ENCODE measurements around the gene NR2F1-AS1. TPM values are rescaled to one million over a fixed set of nuclear protein-coding genes. Genes with fewer than 3 reads are reported as not detected.

Gene NR2F1-AS1
- total RNA-seq, 2 experiments from 2014 or later = not detected

GRCh38 chr5:93591323-93591945 is 10.4 kb upstream of the NR2F1-AS1 start:
- Mint-ChIP-seq H3K9me3 (peaks cover 3% of the 10 kb centered on the region), H3K27me3 (peaks cover 93% of the 10 kb centered on the region), H3K4me3 (no peak overlapping the region), H3K36me3 (ENCODE audit: low read depth) (peaks cover 28% of the 10 kb centered on the region), H3K27ac (no peak overlapping the region), H3K4me1 (peaks cover 17% of the 10 kb centered on the region)
- DNase-seq = no peak
- ChIA-PET POLR2A (interaction anchor here (0.6 kb wide), 1 partner anchor 21 kb away, joined by 3 read pairs; no protein-coding TSS in a partner anchor), CTCF (no interaction called here)

GRCh38 chr5:93590493-93590892 is 9.5 kb upstream of the NR2F1-AS1 start:
- CTCF ChIA-PET = no interaction called here

GRCh38 chr5:93589829-93590215 is 8.8 kb upstream of the NR2F1-AS1 start:
- DNase-seq = no peak
- CTCF ChIA-PET = no interaction called here
- H3K27me3 Mint-ChIP-seq = peaks cover 88% of the 10 kb centered on the region
- H3K4me3 Mint-ChIP-seq = no peak overlapping the region
- H3K27ac Mint-ChIP-seq = no peak overlapping the region
- no peaks in the 10 kb centered on the region for H3K9me3 Mint-ChIP-seq
- POLR2A ChIA-PET = interaction anchor here (1.2 kb wide), 1 partner anchor 16 kb away, joined by 3 read pairs; no protein-coding TSS in a partner anchor
- peaks cover 20% of the 10 kb centered on the region for H3K4me1 Mint-ChIP-seq
- H3K36me3 Mint-ChIP-seq (ENCODE audit: low read depth) = peaks cover 19% of the 10 kb centered on the region

More at GRCh38 chr5:93590493-93590892, 9.5 kb upstream of the NR2F1-AS1 start:
- peaks cover 92% of the 10 kb centered on the region for H3K27me3 Mint-ChIP-seq
- H3K4me1 Mint-ChIP-seq = peaks cover 20% of the 10 kb centered on the region
- DNase-seq = no peak
- no peak overlapping the region for H3K4me3 Mint-ChIP-seq
- no peak overlapping the region for H3K27ac Mint-ChIP-seq
- H3K36me3 Mint-ChIP-seq (ENCODE audit: low read depth) = peaks cover 23% of the 10 kb centered on the region
- no peaks in the 10 kb centered on the region for H3K9me3 Mint-ChIP-seq
- POLR2A ChIA-PET = interaction anchor here (1.2 kb wide), 1 partner anchor 16 kb away, joined by 3 read pairs; no protein-coding TSS in a partner anchor

GRCh38 chr5:93589152-93589828 is 8.3 kb upstream of the NR2F1-AS1 start:
- Mint-ChIP-seq H3K27me3 (peaks cover 83% of the 10 kb centered on the region), H3K4me3 (no peak overlapping the region), H3K36me3 (ENCODE audit: low read depth) (peaks cover 16% of the 10 kb centered on the region), H3K4me1 (peaks cover 20% of the 10 kb centered on the region), H3K9me3 (no peaks in the 10 kb centered on the region), H3K27ac (no peak overlapping the region)
- no peak for DNase-seq
- POLR2A ChIA-PET = interaction anchor here (1.2 kb wide), 1 partner anchor 17 kb away, joined by 3 read pairs; no protein-coding TSS in a partner anchor
- CTCF ChIA-PET = interaction anchor here (1.0 kb wide), 1 partner anchor 211 kb away, joined by 3 read pairs; no protein-coding TSS in a partner anchor

GRCh38 chr5:93588352-93589151 is 7.5 kb upstream of the NR2F1-AS1 start:
- peak overlapping the region; percentile 49 for H3K4me3 Mint-ChIP-seq
- peaks cover 22% of the 10 kb centered on the region for H3K4me1 Mint-ChIP-seq
- H3K27ac Mint-ChIP-seq = peak overlapping the region; percentile 31
- POLR2A ChIA-PET = no interaction called here
- no peaks in the 10 kb centered on the region for H3K9me3 Mint-ChIP-seq
- peaks cover 16% of the 10 kb centered on the region for H3K36me3 Mint-ChIP-seq (ENCODE audit: low read depth)
- H3K27me3 Mint-ChIP-seq = peaks cover 77% of the 10 kb centered on the region
- no peak for DNase-seq
- CTCF ChIA-PET = interaction anchor here (1.0 kb wide), 1 partner anchor 212 kb away, joined by 3 read pairs; no protein-coding TSS in a partner anchor

GRCh38 chr5:93587597-93588351 is 6.8 kb upstream of the NR2F1-AS1 start:
- peaks cover 13% of the 10 kb centered on the region for H3K36me3 Mint-ChIP-seq (ENCODE audit: low read depth)
- peak overlapping the region; percentile 16 for H3K4me3 Mint-ChIP-seq
- peak overlapping the region; percentile 58 for H3K27ac Mint-ChIP-seq
- ChIA-PET CTCF (interaction anchor here (1.0 to 1.2 kb wide), 2 partner anchors 8 to 213 kb away, joined by 3 to 4 read pairs; no protein-coding TSS in a partner anchor), POLR2A (interaction anchor here (1.1 kb wide), 1 partner anchor 8 kb away, joined by 3 read pairs; no protein-coding TSS in a partner anchor)
- peaks cover 23% of the 10 kb centered on the region for H3K4me1 Mint-ChIP-seq
- peaks cover 69% of the 10 kb centered on the region for H3K27me3 Mint-ChIP-seq
- no peaks in the 10 kb centered on the region for H3K9me3 Mint-ChIP-seq
- DNase-seq = no peak

GRCh38 chr5:93586736-93587596 is 5.9 kb upstream of the NR2F1-AS1 start:
- H3K9me3 Mint-ChIP-seq = no peaks in the 10 kb centered on the region
- H3K27ac Mint-ChIP-seq = peak overlapping the region; percentile 58
- no peak overlapping the region for H3K4me3 Mint-ChIP-seq

GRCh38 chr5:93585767-93586385 is 4.9 kb upstream of the NR2F1-AS1 start:
- peaks cover 13% of the 10 kb centered on the region for H3K36me3 Mint-ChIP-seq (ENCODE audit: low read depth)
- peak overlapping the region; percentile 66 for H3K4me3 Mint-ChIP-seq
- no peak overlapping the region for H3K27ac Mint-ChIP-seq
- ChIA-PET CTCF (interaction anchor here (0.6 kb wide), 1 partner anchor 22 kb away, joined by 3 read pairs; no protein-coding TSS in a partner anchor), POLR2A (interaction anchor here (1.0 kb wide), 1 partner anchor 15 kb away, joined by 3 read pairs; no protein-coding TSS in a partner anchor)
- no peak for DNase-seq
- H3K9me3 Mint-ChIP-seq = no peaks in the 10 kb centered on the region
- H3K4me1 Mint-ChIP-seq = peaks cover 24% of the 10 kb centered on the region
- H3K27me3 Mint-ChIP-seq = peaks cover 53% of the 10 kb centered on the region

More at GRCh38 chr5:93586736-93587596, 5.9 kb upstream of the NR2F1-AS1 start:
- H3K36me3 Mint-ChIP-seq (ENCODE audit: low read depth) = peaks cover 13% of the 10 kb centered on the region
- ChIA-PET CTCF (interaction anchor here (0.6 to 1.2 kb wide), 5 partner anchors 8 to 1261 kb away, joined by 3 to 5 read pairs (median 3); no protein-coding TSS in a partner anchor), POLR2A (interaction anchor here (0.7 to 1.1 kb wide), 3 partner anchors 9 to 89 kb away, joined by 3 read pairs; no protein-coding TSS in a partner anchor)
- peaks cover 63% of the 10 kb centered on the region for H3K27me3 Mint-ChIP-seq
- peaks cover 23% of the 10 kb centered on the region for H3K4me1 Mint-ChIP-seq
- DNase-seq = no peak

- Mint-ChIP-seq H3K27ac (no peak overlapping the region), H3K36me3 (ENCODE audit: low read depth) (peaks cover 13% of the 10 kb centered on the region), H3K9me3 (no peaks in the 10 kb centered on the region), H3K27me3 (peaks cover 54% of the 10 kb centered on the region), H3K4me1 (peaks cover 31% of the 10 kb centered on the region), H3K4me3 (peak overlapping the region; percentile 66)
- CTCF ChIA-PET = no interaction called here
- no peak for DNase-seq
- POLR2A ChIA-PET = no interaction called here
Measured at GRCh38 chr5:93585041-93585766, 4.2 kb upstream of the NR2F1-AS1 start.

GRCh38 chr5:93584596-93585040 is 3.6 kb upstream of the NR2F1-AS1 start:
- H3K4me3 Mint-ChIP-seq = no peak overlapping the region
- H3K4me1 Mint-ChIP-seq = peaks cover 35% of the 10 kb centered on the region
- peaks cover 13% of the 10 kb centered on the region for H3K36me3 Mint-ChIP-seq (ENCODE audit: low read depth)
- CTCF ChIA-PET = no interaction called here
- no peak for DNase-seq
- POLR2A ChIA-PET = no interaction called here
- no peaks in the 10 kb centered on the region for H3K9me3 Mint-ChIP-seq
- H3K27ac Mint-ChIP-seq = no peak overlapping the region
- H3K27me3 Mint-ChIP-seq = peaks cover 54% of the 10 kb centered on the region
